GM18873 (cell line): ENCODE data around the gene NID1.
"Not testable (repeated sequence)": the region's sequence is repeated elsewhere in the genome, so short reads cannot be mapped to it uniquely, and the experiment has no call there.

ENCODE experiments used
- ATAC-seq: cut with Tn5 transposase; IDR thresholded peaks from one replicate; pipeline ENCODE4 v1.9.1; 2021; ENCODE audit warnings: mild to moderate bottlenecking, moderate library complexity, moderate number of reproducible peaks; ENCODE audit not compliant: unreplicated experiment, low FRiP score

Gene NID1

DNA sequence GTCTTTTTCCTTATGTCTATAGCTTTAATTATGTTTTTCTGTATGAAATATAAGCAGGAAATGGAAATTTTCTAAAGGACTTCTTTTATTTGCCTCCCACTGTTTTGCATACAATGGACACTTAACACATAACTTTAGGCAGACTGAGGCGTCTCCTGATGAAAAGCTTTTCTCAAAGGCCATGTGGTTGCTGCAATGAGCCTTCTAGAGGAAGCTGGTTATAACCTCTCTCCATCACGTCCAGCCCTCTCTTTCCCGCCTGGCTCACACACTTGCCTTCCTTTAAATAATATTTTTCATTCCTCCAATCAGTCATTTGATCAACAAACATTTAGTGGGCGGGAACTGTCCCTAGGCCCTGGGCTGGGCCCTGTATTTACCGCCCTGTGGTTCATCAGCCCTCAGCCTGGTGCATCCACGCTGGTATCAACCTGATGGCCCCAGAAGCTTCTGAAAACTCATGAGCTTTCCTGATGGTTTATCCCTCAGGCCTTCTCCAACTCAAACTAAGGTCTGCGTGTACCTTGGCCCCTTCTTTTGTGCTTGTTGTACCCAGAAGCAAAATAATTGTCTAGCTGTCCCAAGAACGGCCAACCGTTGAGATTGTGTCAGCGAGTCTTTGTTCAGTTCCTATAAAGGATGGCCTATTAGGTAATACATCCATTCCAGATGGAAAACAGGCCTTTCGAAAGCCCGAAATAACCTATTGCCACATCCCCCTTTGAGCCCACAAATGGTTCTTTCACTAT is 122.8 kb downstream of the NID1 start:
- ATAC-seq: no peak

DNA sequence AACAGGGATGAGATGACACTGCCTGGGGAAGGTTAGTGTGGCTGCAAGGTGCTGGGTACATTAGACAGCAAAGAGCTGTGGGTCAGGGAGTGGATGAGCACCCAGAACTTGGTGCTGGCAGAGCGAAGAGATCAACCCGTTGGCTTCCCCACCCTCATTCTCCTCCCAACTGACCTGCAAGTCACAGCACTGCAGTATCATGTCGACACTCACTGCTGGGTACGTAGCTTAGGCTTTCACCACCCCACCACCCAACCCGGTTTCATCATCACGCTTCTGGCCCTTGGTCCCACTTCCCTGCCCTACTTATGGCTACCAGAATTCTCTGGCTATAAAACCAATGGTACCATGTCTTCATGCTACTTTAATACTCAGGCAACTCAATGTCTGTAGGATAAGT is 124.6 kb downstream of the NID1 start:
- no peak for ATAC-seq

DNA sequence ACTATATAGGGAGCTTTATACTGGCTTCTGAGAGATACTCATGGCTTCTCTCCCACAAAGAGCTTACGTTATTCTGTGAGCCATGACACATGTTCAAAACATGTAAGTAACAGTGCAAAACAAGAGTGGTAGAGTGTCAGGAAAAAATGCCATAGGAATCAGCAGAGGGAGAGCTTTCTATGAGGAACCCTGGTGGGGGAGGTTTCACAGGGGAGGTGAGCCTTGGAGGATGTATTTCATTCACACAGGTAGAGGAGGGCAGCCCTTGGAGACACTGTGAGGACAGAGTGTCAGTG is 125.5 kb downstream of the NID1 start:
- ATAC-seq: no peak

DNA sequence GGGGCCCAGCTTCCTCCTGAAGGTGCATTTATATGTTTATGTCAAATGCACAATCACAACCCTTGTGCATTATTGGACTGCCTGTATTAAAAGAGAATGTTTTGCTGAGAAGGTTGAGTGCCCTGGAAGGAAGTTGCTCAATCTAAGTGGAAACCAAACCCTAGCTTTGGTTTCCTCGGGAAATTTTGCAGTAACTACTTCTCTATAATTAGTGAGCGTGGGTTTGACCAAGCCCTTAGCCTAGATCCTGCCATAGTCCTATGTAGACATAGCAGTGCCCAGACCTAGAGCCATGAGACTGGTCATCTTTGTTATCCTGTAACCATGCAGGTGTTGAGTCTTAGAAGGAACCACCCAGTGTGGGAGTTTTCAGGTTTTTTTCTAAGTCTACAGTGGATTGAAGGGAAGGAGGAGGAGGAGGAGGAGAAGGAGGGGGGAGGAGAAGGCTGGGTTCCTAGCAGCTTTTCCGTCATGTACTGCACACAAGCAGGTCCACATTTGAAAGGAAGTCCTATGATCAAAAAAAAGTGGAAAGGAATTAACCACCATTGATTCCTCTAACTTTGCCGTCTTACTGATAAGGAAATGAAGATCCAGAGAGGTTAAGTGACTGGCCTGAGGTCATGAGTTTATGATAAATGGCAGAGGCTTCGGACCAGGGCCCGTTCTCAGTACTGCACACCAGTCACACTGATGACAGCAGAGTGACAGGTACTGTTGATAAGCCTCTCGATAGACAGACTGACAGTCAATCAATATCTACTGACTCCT is 126.0 kb downstream of the NID1 start:
- ATAC-seq: no peak

DNA sequence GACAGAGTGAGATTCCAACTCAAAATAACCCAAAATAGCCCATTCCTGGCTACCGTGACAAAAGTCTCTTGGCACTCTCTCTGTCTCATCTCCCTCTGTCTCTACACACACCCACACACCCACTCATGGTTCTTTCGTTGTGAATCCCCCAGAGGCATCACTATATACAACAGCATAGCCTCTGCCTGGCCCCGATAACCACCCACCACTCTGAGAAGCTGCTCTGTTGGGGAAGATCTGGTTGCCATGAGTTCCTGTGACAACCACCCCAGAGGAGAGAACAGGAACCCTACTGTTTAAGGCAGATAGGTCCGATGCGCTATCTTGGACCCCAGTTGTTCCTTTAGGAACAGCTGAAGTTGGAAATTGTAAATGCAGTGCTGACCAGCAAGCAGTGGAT is 127.8 kb downstream of the NID1 start:
- no peak for ATAC-seq

DNA sequence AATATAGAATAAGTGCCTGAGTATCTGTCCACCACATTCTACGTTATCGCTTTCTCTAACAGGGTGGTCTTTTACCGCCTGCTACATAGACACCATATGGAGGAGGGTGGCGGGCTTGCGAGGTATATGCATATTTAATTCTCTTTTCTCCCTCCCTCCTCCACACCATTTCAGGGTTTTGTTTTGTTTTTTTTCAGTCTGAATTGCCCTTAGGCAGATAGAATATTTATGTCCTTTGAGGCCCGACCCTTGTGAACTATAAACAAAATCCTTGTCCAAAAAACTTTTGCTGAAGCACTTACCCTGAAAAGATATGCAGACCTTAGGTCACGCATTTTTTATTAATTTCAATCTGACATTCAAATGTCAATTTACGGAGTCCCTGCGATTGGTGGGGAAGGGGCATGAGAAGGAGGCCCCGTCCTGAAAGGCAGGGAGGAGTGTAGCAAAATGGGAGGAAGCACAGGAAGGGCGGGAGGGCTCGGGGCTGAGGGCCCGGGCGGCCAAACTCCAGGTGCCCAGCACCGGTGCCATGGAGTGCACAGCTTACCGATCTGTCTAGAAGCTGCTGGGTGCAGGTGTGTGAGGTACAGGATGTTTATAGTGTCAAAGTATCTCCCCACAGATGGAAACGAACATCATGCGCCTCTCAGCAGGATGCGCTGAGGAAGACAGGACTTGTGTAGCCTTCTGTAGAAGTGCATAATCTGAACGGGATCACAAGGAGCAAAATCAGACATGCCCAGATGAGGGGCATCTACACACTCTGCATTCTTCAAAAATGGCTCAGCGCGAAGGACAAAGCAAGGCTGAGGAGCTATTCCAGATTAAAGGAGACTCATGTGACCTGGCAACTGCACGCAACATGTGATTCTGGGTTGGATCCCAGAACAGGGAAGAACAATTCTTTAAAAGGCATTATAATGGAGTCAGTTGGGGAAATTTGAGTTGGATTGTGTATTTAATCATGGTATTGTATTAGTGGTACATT is 129.4 kb downstream of the NID1 start:
- ATAC-seq: no peak

DNA sequence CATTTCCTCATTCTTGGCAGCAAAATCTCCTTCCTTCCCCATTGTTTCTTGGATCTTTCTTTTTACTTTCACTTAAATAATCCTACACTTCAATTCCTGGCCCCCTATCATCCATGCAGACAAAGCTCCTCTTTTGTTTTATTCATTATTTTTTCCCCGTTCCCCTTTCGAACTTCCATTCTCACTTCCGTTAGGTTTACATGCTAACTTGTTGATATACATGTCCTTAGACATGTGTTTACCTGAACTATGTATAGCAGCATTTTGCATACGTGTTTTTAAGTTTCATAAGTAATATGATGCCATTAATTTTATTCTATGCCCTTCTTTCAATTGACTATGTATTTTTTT is 131.1 kb downstream of the NID1 start:
- ATAC-seq: no peak

DNA sequence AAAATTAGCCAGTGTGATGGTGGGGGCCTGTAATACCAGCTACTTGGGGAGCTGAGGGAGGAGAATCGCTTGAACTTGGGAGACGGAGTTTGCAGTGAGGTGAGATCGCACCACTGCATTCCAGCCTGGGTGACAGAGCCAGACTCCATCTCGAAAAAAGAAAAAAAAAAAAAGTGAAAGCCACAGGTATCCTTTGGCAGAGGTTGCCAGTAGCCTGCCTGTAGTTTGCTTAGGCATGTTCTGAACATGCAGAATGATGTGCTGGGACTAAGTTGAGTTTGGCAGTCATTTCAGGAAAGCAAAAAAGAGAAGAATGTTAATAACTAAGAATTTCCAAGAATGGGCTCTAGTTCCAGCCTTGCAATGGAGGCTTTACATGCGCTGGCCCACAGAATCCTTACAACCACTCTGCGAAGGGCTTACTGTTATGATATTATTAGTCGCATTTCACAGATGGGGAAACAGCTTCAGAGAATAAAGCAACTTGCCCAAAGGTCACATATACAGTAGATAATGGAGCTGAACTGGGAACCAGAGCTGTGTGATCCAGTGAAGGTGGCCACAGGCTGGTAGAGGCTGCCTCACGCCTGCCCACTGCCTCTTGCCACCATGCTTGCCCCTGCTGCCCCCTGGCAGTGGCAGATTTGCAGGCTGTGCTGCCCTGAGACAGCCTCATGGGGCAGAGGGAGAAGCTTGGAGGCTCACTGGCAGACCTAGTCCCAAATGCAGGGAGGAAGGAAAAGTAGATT is 131.7 kb downstream of the NID1 start:
- no peak for ATAC-seq

DNA sequence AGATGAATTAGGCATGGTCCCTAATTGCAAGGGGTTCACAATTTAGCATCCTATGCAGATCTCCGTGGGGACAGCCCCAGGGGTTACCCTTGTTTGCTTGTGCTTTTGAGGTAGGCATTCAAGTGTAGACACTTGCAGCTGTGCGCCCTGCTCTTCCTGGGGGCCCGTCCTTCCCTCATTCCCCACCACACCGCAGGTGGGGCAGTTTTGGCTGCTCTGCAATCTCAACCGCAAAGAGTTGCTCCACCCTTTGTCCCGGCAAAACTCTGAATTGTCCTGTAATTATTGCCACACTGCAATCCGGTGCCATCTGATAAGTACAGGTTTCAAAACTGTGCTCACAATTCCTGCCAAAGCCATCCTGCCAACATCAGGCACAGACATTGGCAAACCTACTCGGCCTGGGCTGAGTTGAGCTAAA is 132.8 kb downstream of the NID1 start:
- ATAC-seq: no peak

DNA sequence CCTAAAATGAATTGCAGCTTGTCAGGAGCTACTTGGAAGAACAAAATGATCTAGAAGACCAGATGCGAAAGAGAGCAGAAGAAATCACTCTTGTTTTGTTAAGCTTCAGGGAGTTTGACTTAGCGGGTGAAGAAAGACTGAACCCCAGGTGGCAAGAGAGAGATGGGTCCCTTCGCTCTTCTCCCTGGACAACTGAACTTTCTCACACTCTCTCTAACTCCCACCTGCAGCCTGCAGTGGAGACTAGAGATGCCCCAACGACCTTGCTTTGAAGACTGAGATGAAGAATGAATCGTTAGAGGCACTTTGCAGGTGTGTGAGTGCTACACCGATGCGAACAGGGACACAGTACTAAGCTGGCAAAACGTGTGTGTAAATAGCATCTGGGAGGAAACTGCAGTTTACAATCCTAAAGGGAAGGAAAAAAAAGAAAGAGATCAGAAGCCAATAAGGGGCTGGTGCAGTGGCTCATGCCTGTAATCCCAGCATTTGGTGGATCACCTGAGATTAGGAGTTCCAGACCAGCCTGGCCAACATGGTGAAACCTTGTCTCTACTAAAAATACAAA is 133.6 kb downstream of the NID1 start:
- no peak for ATAC-seq

DNA sequence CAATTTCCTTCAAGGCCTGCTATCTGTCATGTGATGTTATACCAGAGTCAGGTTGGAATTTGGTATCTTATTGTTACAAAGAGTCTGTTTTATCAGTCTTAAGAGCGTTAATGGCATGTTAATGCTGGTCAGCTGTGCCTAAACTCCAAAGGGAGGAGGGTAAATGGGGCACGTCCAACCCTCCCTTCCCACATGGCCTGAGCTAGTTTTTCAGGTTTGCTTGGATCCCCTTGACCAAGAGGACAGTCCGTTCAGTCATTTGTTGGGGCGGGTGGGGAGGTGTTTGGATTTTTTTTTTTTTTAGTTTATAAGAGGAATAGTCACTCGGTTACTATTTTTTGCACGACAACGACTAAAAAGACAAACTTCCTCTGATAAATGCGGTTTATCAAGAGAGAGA is 134.3 kb downstream of the NID1 start:
- no peak for ATAC-seq

DNA sequence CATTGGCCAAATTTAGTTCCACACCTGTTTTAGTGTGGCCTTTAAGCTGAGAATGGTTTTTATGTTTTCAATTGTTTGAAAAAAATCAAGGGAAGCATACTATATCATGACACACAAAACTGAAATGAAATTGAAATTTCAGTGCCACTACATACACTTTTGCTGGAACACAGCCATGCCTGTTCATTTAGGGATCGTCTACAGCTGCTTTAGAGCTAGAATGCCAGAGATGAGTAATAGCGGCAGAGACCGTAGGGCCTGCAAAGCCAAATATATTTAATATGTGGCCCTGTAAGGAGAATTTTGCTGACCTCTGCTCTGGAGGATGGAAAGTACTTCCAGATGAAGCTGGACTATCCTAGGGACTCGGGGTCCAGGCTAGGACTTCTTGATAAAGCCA is 135.7 kb downstream of the NID1 start:
- ATAC-seq: no peak

DNA sequence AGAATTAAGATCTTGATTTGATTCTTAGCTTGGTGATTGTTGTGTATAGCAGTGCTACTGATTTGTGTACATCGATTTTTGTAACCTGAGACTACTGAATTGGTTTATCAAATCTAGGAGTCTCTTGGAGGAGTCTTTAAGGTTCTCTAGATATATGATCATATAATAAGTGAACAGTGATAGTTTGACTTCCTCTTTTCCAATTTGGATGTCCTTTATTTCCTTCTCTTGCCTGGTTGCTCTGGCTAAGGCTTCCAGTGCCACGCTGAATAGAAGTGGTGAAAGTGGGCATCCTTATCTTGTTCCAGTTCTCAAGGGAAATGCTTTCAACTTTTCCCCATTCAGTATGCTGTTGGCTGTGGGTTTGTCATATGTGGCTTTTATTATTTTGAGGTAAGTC is 136.7 kb downstream of the NID1 start:
- no peak for ATAC-seq

DNA sequence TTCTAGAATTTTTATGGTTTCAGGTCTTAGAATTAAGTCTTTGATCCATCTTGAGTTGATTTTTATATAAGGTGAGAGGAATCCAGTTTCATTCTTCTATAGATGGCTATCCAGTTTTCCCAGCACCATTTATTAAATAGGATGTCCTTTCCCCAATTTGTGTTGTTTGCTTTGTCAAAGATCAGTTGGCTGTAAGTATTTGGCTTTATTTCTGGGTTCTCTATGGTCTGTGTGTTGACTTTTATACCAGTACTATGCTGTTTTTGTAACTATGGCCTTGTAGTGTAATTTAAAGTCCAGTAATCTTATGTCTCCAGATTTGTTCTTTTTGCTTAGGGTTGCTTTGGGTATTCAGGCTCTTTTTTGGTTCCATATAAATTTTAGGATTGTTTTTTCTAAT is 137.3 kb downstream of the NID1 start:
- ATAC-seq: not testable (repeated sequence)
